Upper lobe of left lung (tissue), 6 donors: Measurements from ENCODE around the gene PTPRN2. TPM values are rescaled to one million over a fixed set of nuclear protein-coding genes. Genes with fewer than 3 reads are reported as not detected.

ENCODE experiments used
- ATAC-seq, 2 donors: fragments of 200-7000 bp; cut with Tn5 transposase; one replicate each; pipeline ENCODE4 v1.9.1; 2022; ENCODE audit warnings: mild to moderate bottlenecking in 2 of 2, moderate library complexity in 2 of 2; ENCODE audit not compliant: low FRiP score in 2 of 2
- DNase-seq, 2 donors: peaks; one replicate each; pipeline ENCODE4 v3.0.0-alpha.2; 2019 to 2020
- H3K27ac ChIP-seq, 4 donors: fragments of 200-600 bp; sonication (generic); one replicate each; pipeline ENCODE4 v1.5.1; 2016 to 2019
- H3K27me3 ChIP-seq, 4 donors: fragments of 200-600 bp; sonication (generic); one replicate each; pipeline ENCODE4 v1.5.1; 2017 to 2019
- H3K36me3 ChIP-seq, 4 donors: fragments of 200-600 bp; sonication (generic); one replicate each; pipeline ENCODE4 v1.5.1; 2016 to 2019
- H3K4me1 ChIP-seq, 4 donors: fragments of 200-600 bp; sonication (generic); one replicate each; pipeline ENCODE4 v1.5.1; 2018 to 2019
- H3K4me3 ChIP-seq, 4 donors: fragments of 200-600 bp; sonication (generic); one replicate each; pipeline ENCODE4 v1.5.1; 2017 to 2019; ENCODE audit warnings: mild to moderate bottlenecking in 2 of 4, moderate library complexity in 1 of 4
- H3K9me3 ChIP-seq, 4 donors: fragments of 200-600 bp; sonication (generic); one replicate each; pipeline ENCODE4 v1.5.1; 2018 to 2019
- CTCF ChIP-seq, 6 experiments: fragments of 450-650 bp in 4 of 6; fragments of 200-600 bp in 2 of 6; sonication (generic) in 2 of 6; IDR thresholded peaks; one replicate each; pipeline ENCODE4 v1.5.1; 2016 to 2019; ENCODE audit warnings: antibody characterized with exemption in 6 of 6
- EP300 ChIP-seq, 4 donors: sonication (generic); formaldehyde crosslinking; IDR thresholded peaks; one replicate each; pipeline ENCODE4 v1.5.1; 2017; ENCODE audit warnings: antibody characterized with exemption in 4 of 4, control low read depth in 2 of 4
- POLR2A ChIP-seq, 4 donors: fragments of 450-650 bp; IDR thresholded peaks; one replicate each; pipeline ENCODE4 v1.5.1; 2016 to 2017; ENCODE audit warnings: antibody characterized with exemption in 4 of 4, mild to moderate bottlenecking in 2 of 4
- POLR2AphosphoS5 ChIP-seq, 2 donors: sonication (generic); formaldehyde crosslinking; IDR thresholded peaks; one replicate each; pipeline ENCODE4 v1.5.1; 2017; ENCODE audit warnings: antibody characterized with exemption in 2 of 2
- WGBS, 2 donors: methylation state at CpG; one replicate each; pipeline ENCODE4 v1.1.5; 2017 to 2018; 5-methylcytosine and 5-hydroxymethylcytosine counted together
- total RNA-seq, 6 donors: library from RNA; depleted of rRNA in 4 of 6; stranded (reverse); fragments of >200 nt in 4 of 6; gene quantifications; one replicate each; pipeline versions ENCODE4 v1.1.0 to v1.2.1, GENCODE V29; 2016 to 2021
- donor health status: DM: no; HTN: no; CAD: no; lungs with moderate emphysema.
- donor health status: DM: no; HTN: yes; CAD: no; lungs with severe emphysema.

The PTPRN2 gene
- total RNA-seq, 6 donors from 2014 or later: 3.3 to 7.9 (median 5.2) TPM

GRCh38 chr7:158007697-158008257 lies 579.8 kb downstream of the PTPRN2 start:
- no peaks in the 10 kb centered on the region for H3K36me3 ChIP-seq
- no peaks in the 10 kb centered on the region for H3K9me3 ChIP-seq
- H3K4me1 ChIP-seq: no peaks in the 10 kb centered on the region
- ATAC-seq (peak in 1 of 2 donors; percentile 57), DNase-seq (no peak)
- no peak overlapping the region for H3K4me3 ChIP-seq
- H3K27me3 ChIP-seq: no peaks in the 10 kb centered on the region
- WGBS, 2 donors: 69 to 70% methylated on average over 5 of the region's 5 CpGs
- H3K27ac ChIP-seq: no peak overlapping the region
- TF ChIP-seq CTCF (IDR thresholded peaks at IDR 0.05) (no peak), EP300 (IDR thresholded peaks at IDR 0.05) (no peak), POLR2A (IDR thresholded peaks at IDR 0.05) (no peak), POLR2AphosphoS5 (IDR thresholded peaks at IDR 0.05) (no peak)

GRCh38 chr7:158006841-158007696 lies 580.6 kb downstream of the PTPRN2 start:
- WGBS, 2 donors: 86% methylated on average over 23 to 29 of the region's 29 CpGs
- Histone ChIP-seq H3K27me3 (no peaks in the 10 kb centered on the region), H3K4me1 (no peaks in the 10 kb centered on the region), H3K9me3 (no peaks in the 10 kb centered on the region), H3K36me3 (no peaks in the 10 kb centered on the region), H3K27ac (no peak overlapping the region), H3K4me3 (no peak overlapping the region)
- DNase-seq (peak in 1 of 2 donors; percentile 51), ATAC-seq (no peak)
- TF ChIP-seq POLR2A (IDR thresholded peaks at IDR 0.05) (no peak), CTCF (IDR thresholded peaks at IDR 0.05) (no peak), POLR2AphosphoS5 (IDR thresholded peaks at IDR 0.05) (no peak), EP300 (IDR thresholded peaks at IDR 0.05) (no peak)

DNA sequence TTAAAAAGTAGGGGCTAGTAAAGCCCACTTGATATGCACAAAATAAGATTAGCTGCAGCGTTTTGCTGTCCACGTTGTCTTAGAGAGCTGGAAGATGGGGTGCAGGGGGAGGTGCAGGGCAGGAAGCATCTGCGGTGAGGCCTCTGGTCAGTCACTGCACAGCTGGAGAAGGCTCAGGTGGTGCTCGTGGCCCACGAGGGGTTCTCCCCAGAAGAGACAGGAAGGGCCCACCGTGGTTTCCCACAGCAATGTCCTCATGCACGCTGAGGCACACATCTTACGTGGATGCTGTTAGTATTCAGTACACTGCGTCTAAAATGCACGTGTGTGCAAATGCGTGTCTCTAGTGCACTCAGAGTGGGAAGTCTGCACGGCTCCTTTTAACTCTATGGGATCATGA lies 582.1 kb downstream of the PTPRN2 start:
- DNase-seq (no peak), ATAC-seq (no peak)
- Histone ChIP-seq H3K27ac (no peak overlapping the region), H3K4me3 (no peak overlapping the region), H3K9me3 (no peaks in the 10 kb centered on the region), H3K36me3 (no peaks in the 10 kb centered on the region), H3K4me1 (no peaks in the 10 kb centered on the region), H3K27me3 (no peaks in the 10 kb centered on the region)
- no peak for TF ChIP-seq POLR2A (IDR thresholded peaks at IDR 0.05)
- no peak for TF ChIP-seq POLR2AphosphoS5 (IDR thresholded peaks at IDR 0.05)
- TF ChIP-seq EP300 (IDR thresholded peaks at IDR 0.05): no peak
- TF ChIP-seq CTCF (IDR thresholded peaks at IDR 0.05): no peak
- 58 to 63% methylated on average over 9 to 12 of the region's 12 CpGs for WGBS, 2 donors

GRCh38 chr7:158004123-158004490 lies 583.5 kb downstream of the PTPRN2 start:
- no peak overlapping the region for H3K4me3 ChIP-seq
- no peak for ATAC-seq
- TF ChIP-seq POLR2A (IDR thresholded peaks at IDR 0.05) (no peak), EP300 (IDR thresholded peaks at IDR 0.05) (no peak), POLR2AphosphoS5 (IDR thresholded peaks at IDR 0.05) (no peak), CTCF (IDR thresholded peaks at IDR 0.05) (no peak)
- H3K27ac ChIP-seq: no peak overlapping the region
- 37 to 43% methylated on average over 2 of the region's 2 CpGs for WGBS, 2 donors
- no peaks in the 10 kb centered on the region for H3K36me3 ChIP-seq
- no peaks in the 10 kb centered on the region for H3K27me3 ChIP-seq
- H3K4me1 ChIP-seq: no peaks in the 10 kb centered on the region
- no peak for DNase-seq
- no peaks in the 10 kb centered on the region for H3K9me3 ChIP-seq
